Endodermal cell (in vitro differentiated cells): ENCODE measurements around the gene LIG3. TPM values are rescaled to one million over a fixed set of nuclear protein-coding genes. Genes with fewer than 3 reads are reported as not detected.

ENCODE experiments used
- DNase-seq: peaks from one replicate; pipeline ENCODE4 v3.0.0-alpha.2; 2017
- H3K27ac ChIP-seq: 2 replicates; pipeline ENCODE4 v1.5.1; 2013; ENCODE audit warnings: mild to moderate bottlenecking, low read depth, low read length, moderate library complexity
- H3K27me3 ChIP-seq: 2 replicates; pipeline ENCODE4 v1.6.1; 2013; ENCODE audit warnings: mild to moderate bottlenecking, low read length, moderate library complexity; ENCODE audit not compliant: insufficient read depth, control insufficient read depth, poor library complexity, severe bottlenecking
- H3K36me3 ChIP-seq: 2 replicates; pipeline ENCODE4 v1.7.0; 2013; ENCODE audit warnings: mild to moderate bottlenecking, low read length, moderate library complexity; ENCODE audit not compliant: control insufficient read depth, insufficient read depth
- H3K4me1 ChIP-seq: one replicate; pipeline ENCODE4 v1.7.0; 2013; ENCODE audit warnings: low read length; ENCODE audit not compliant: control insufficient read depth, insufficient read depth
- H3K4me3 ChIP-seq: 2 replicates; pipeline ENCODE4 v1.5.1; 2013; ENCODE audit warnings: mild to moderate bottlenecking, low read length, moderate library complexity
- H3K9ac ChIP-seq: 2 replicates; pipeline ENCODE4 v1.6.1; 2013; ENCODE audit warnings: mild to moderate bottlenecking, low read length, moderate library complexity; ENCODE audit not compliant: poor library complexity, severe bottlenecking; ENCODE audit errors: extremely low read depth
- H3K9me3 ChIP-seq: 2 replicates; pipeline ENCODE4 v1.6.1; 2013; ENCODE audit warnings: mild to moderate bottlenecking, low read length, moderate library complexity; ENCODE audit not compliant: control insufficient read depth
- H3K27ac Mint-ChIP-seq: 2 replicates; pipeline ENCODE4 v1.8.0; 2020; ENCODE audit warnings: mixed read lengths
- H3K27me3 Mint-ChIP-seq: 2 replicates; pipeline ENCODE4 v1.8.0; 2021; ENCODE audit warnings: mild to moderate bottlenecking, mixed read lengths; ENCODE audit not compliant: insufficient read depth
- H3K36me3 Mint-ChIP-seq: 2 replicates; pipeline ENCODE4 v1.8.0; 2020; ENCODE audit warnings: low read depth, mixed read lengths
- H3K4me1 Mint-ChIP-seq: 2 replicates; pipeline ENCODE4 v1.8.0; 2020; ENCODE audit warnings: mixed read lengths
- H3K4me3 Mint-ChIP-seq: 2 replicates; pipeline ENCODE4 v1.8.0; 2020; ENCODE audit warnings: mild to moderate bottlenecking, moderate library complexity, mixed read lengths
- H3K9me3 Mint-ChIP-seq: 2 replicates; pipeline ENCODE4 v1.8.0; 2020; ENCODE audit warnings: mild to moderate bottlenecking, mixed read lengths
- WGBS, 2 experiments: methylation state at CpG; one replicate each; pipeline versions ENCODE4 v1.1.5 to v1.1.7; 2013; ENCODE audit warnings: missing lambda C conversion rate in 2 of 2, mixed read lengths in 1 of 2; ENCODE audit not compliant: insufficient coverage in 1 of 2, insufficient read length in 1 of 2; 5-methylcytosine and 5-hydroxymethylcytosine counted together
- total RNA-seq, 2 donors: library from RNA; stranded (reverse); fragmentation: NEBNext Ultra II Directional in 1 of 2; extraction: Animal tissue kit (Norgen Biotek cat#: 25700) in 1 of 2; gene quantifications; 2 replicates in 1 of 2; 3 replicates in 1 of 2; pipeline ENCODE4 v1.2.1, GENCODE V29; 2021
- TF ChIP-seq, protein P1 (sequence below): fragments of 200-600 bp; sonication (generic); conservative IDR thresholded peaks from 2 replicates; pipeline ENCODE4 v1.5.0; 2021; ENCODE audit warnings: antibody characterized with exemption, mild to moderate bottlenecking

The LIG3 gene
- total RNA-seq, 2 donors from 2014 or later: 110 to 130 TPM

DNA sequence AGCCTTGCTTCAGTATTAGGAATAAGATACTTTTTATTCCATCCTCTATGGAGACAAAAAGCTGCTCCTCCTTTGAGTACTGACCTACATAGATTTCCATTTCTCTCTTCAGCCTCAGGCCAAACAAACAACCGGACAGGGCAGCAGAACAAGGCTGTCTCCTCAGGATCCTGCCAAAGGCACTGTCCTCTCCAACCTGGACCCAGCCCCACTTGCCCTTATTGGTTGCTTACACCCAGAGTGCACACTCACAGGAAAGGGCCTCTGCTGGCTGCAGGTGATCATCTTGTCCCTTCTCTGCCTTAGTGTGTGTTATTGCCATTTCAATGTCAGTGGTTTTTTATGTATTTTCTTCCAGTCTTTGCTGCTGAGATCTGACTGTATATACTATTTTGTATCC lies 26.6 kb downstream of the LIG3 start:
- H3K27ac ChIP-seq: no peak overlapping the region

DNA sequence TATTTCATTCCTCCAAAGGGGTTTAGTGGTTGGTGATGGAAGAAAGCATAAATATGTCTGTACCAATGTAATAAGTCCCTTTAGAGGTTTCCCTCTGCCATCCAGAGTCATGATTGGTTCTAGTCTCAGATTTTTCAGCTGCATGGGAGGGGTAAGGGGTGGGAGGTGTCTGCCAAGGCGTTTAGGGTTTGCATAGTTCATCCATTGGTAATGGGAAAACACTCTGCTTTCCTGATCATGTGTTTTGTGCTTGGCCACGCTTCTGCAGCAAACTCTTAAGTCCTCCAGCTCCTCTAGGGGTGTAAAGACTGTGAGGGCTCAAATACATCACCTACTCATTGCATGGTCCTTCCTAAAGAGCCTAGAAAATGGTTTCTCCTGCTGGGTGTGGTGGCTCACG lies 29.8 kb downstream of the LIG3 start:
- DNase-seq: no peak
- Mint-ChIP-seq H3K4me3 (no peak overlapping the region), H3K9me3 (no peaks in the 10 kb centered on the region), H3K4me1 (peaks cover 18% of the 10 kb centered on the region), H3K27me3 (no peaks in the 10 kb centered on the region), H3K36me3 (peaks cover 74% of the 10 kb centered on the region), H3K27ac (no peak overlapping the region)
- Histone ChIP-seq H3K9me3 (no peaks in the 10 kb centered on the region), H3K4me3 (no peak overlapping the region), H3K27me3 (no peaks in the 10 kb centered on the region), H3K4me1 (no peaks in the 10 kb centered on the region), H3K36me3 (peaks cover 75% of the 10 kb centered on the region), H3K27ac (no peak overlapping the region), H3K9ac (no peak overlapping the region)
- WGBS, 2 experiments: 92 to 100% methylated on average over 1 to 3 of the region's 3 CpGs
- TF ChIP-seq, protein P1, sequence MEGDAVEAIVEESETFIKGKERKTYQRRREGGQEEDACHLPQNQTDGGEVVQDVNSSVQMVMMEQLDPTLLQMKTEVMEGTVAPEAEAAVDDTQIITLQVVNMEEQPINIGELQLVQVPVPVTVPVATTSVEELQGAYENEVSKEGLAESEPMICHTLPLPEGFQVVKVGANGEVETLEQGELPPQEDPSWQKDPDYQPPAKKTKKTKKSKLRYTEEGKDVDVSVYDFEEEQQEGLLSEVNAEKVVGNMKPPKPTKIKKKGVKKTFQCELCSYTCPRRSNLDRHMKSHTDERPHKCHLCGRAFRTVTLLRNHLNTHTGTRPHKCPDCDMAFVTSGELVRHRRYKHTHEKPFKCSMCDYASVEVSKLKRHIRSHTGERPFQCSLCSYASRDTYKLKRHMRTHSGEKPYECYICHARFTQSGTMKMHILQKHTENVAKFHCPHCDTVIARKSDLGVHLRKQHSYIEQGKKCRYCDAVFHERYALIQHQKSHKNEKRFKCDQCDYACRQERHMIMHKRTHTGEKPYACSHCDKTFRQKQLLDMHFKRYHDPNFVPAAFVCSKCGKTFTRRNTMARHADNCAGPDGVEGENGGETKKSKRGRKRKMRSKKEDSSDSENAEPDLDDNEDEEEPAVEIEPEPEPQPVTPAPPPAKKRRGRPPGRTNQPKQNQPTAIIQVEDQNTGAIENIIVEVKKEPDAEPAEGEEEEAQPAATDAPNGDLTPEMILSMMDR: no peak

More for the DNA sequence above, 26.6 kb downstream of the LIG3 start:
- Mint-ChIP-seq H3K27me3 (no peaks in the 10 kb centered on the region), H3K27ac (peak overlapping the region; percentile 50), H3K9me3 (no peaks in the 10 kb centered on the region), H3K36me3 (peaks cover 77% of the 10 kb centered on the region), H3K4me3 (no peak overlapping the region), H3K4me1 (peaks cover 13% of the 10 kb centered on the region)
- Histone ChIP-seq H3K36me3 (peaks cover 79% of the 10 kb centered on the region), H3K9ac (no peak overlapping the region), H3K4me1 (no peaks in the 10 kb centered on the region), H3K27me3 (no peaks in the 10 kb centered on the region), H3K9me3 (no peaks in the 10 kb centered on the region), H3K4me3 (no peak overlapping the region)
- WGBS, 2 experiments: 100% methylated on average over 1 of the region's 1 CpG
- no peak for DNase-seq
- TF ChIP-seq, protein P1: no peak

DNA sequence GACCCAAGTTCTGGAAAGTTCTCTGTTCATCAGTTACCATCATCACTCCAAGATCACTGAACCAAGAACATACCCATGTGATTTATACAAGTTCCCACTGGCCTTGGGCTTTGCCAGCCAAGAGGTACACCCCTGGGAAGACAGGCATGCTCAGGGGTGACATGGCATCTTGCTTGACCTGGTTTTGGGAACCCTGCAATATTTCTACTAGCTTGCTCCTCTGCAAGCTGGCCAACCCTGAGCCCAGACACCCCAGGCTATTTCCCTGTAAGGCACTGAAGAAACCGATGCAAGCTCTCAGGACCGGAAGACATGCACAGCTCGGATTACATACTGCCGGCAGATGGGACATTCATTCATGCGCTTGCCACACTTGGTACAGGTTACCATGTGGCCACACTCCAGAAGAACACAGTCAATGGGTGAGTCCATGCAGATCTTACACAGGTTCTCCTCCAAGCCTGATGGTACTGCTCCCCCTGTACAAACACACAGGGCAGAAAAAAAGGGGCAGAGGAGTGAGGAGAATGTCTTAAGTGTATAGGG lies 31.4 kb downstream of the LIG3 start:
- Mint-ChIP-seq H3K27ac (no peak overlapping the region), H3K27me3 (no peaks in the 10 kb centered on the region), H3K9me3 (no peaks in the 10 kb centered on the region), H3K4me3 (no peak overlapping the region), H3K36me3 (peaks cover 78% of the 10 kb centered on the region), H3K4me1 (peaks cover 18% of the 10 kb centered on the region)
- H3K4me1 ChIP-seq: no peaks in the 10 kb centered on the region
- TF ChIP-seq, protein P1: no peak
- 88 to 91% methylated on average over 5 of the region's 5 CpGs for WGBS, 2 experiments
- H3K27ac ChIP-seq: no peak overlapping the region
- H3K9ac ChIP-seq: no peak overlapping the region
- no peaks in the 10 kb centered on the region for H3K27me3 ChIP-seq
- no peak for DNase-seq
- no peaks in the 10 kb centered on the region for H3K9me3 ChIP-seq
- H3K4me3 ChIP-seq: no peak overlapping the region
- peaks cover 79% of the 10 kb centered on the region for H3K36me3 ChIP-seq
